Testis (tissue), 2 donors: ENCODE measurements around the gene COL26A1.

ENCODE experiments used
- CTCF ChIP-seq, 3 experiments: fragments of 450-650 bp in 2 of 3; fragments of 200-600 bp in 1 of 3; sonication (generic) in 1 of 3; IDR thresholded peaks; one replicate each; pipeline ENCODE4 v1.5.1; 2016 to 2019; ENCODE audit warnings: antibody characterized with exemption in 3 of 3, mild to moderate bottlenecking in 2 of 3, moderate library complexity in 1 of 3
- POLR2A ChIP-seq: fragments of 450-650 bp; IDR thresholded peaks from one replicate; pipeline ENCODE4 v1.6.1; 2017; ENCODE audit warnings: antibody characterized with exemption, mild to moderate bottlenecking, moderate library complexity

- TF ChIP-seq CTCF (IDR thresholded peaks at IDR 0.05) = no peak
- no peak for TF ChIP-seq POLR2A
Measured at GRCh38 chr7:101555921-101556275, 193.2 kb downstream of the COL26A1 start.
